Activated T-cell treated with anti-CD3 and anti-CD28 coated beads, Interleukin-2, amount 50 U/mL, for 72 hours (primary cell): ENCODE measurements around the gene FANCG. TPM values are rescaled to one million over a fixed set of nuclear protein-coding genes. Genes with fewer than 3 reads are reported as not detected.

Experiments
- ATAC-seq, 2 donors: fragments of 150-1000 bp; cut with Tn5 transposase; replicated peaks in 1 of 2; 2 replicates each; pipeline ENCODE4 v1.10.0; 2021; ENCODE audit warnings: moderate library complexity in 2 of 2, mild to moderate bottlenecking in 1 of 2
- DNase-seq, 2 donors: peaks; one replicate each; pipeline ENCODE4 v3.0.0; 2021 to 2022; ENCODE audit warnings: mixed read lengths in 1 of 2
- H3K27ac Mint-ChIP-seq: one replicate; pipeline ENCODE4 v1.8.0; 2022; ENCODE audit warnings: mild to moderate bottlenecking, moderate library complexity, mixed read lengths
- H3K27me3 Mint-ChIP-seq: one replicate; pipeline ENCODE4 v1.8.0; 2022; ENCODE audit warnings: low read depth, mixed read lengths
- H3K36me3 Mint-ChIP-seq, 2 donors: one replicate each; pipeline ENCODE4 v1.8.0; 2022; ENCODE audit warnings: mixed read lengths in 2 of 2, mild to moderate bottlenecking in 1 of 2; ENCODE audit not compliant: insufficient read depth in 2 of 2
- H3K4me1 Mint-ChIP-seq: one replicate; pipeline ENCODE4 v1.8.0; 2022; ENCODE audit warnings: low read depth, mixed read lengths
- H3K4me3 Mint-ChIP-seq, 2 donors: one replicate each; pipeline ENCODE4 v1.8.0; 2022; ENCODE audit warnings: mild to moderate bottlenecking in 2 of 2, mixed read lengths in 2 of 2, moderate library complexity in 2 of 2
- H3K9me3 Mint-ChIP-seq, 2 donors: one replicate each; pipeline ENCODE4 v1.8.0; 2022; ENCODE audit warnings: mixed read lengths in 2 of 2
- total RNA-seq, 2 donors: library from RNA; stranded (reverse); gene quantifications; one replicate each; pipeline ENCODE4 v1.2.3, GENCODE V29; 2022

Gene FANCG
- total RNA-seq, 2 donors from 2014 or later: 94.8 to 116 TPM

GRCh38 chr9:35044071-35044470 is 35.7 kb downstream of the FANCG start:
- H3K4me1 Mint-ChIP-seq: no peaks in the 10 kb centered on the region

GRCh38 chr9:35042891-35043545 is 36.7 kb downstream of the FANCG start:
- H3K27ac Mint-ChIP-seq: no peak overlapping the region
- no peak overlapping the region for H3K4me3 Mint-ChIP-seq
- no peak for ATAC-seq
- no peak for DNase-seq
- no peaks in the 10 kb centered on the region for H3K27me3 Mint-ChIP-seq
- peaks cover 0 to 1% of the 10 kb centered on the region in 2 donors for H3K36me3 Mint-ChIP-seq
- no peaks in the 10 kb centered on the region for H3K9me3 Mint-ChIP-seq
- no peaks in the 10 kb centered on the region for H3K4me1 Mint-ChIP-seq

More at GRCh38 chr9:35044071-35044470, 35.7 kb downstream of the FANCG start:
- Mint-ChIP-seq H3K36me3 (peaks cover 0 to 3% of the 10 kb centered on the region in 2 donors), H3K9me3 (no peaks in the 10 kb centered on the region), H3K4me3 (no peak overlapping the region), H3K27ac (no peak overlapping the region), H3K27me3 (no peaks in the 10 kb centered on the region)
- ATAC-seq: no peak
- no peak for DNase-seq

- Mint-ChIP-seq H3K27ac (no peak overlapping the region), H3K4me3 (no peak overlapping the region), H3K27me3 (no peaks in the 10 kb centered on the region), H3K4me1 (no peaks in the 10 kb centered on the region), H3K36me3 (peaks cover 0 to 1% of the 10 kb centered on the region in 2 donors), H3K9me3 (no peaks in the 10 kb centered on the region)
- DNase-seq: no peak
- ATAC-seq: no peak
These were observed 37.6 kb downstream of the FANCG start for GRCh38 chr9:35042081-35042604.

- H3K9me3 Mint-ChIP-seq: no peaks in the 10 kb centered on the region
- peak; percentile 92 to 95 for ATAC-seq
- H3K36me3 Mint-ChIP-seq: no peaks in the 10 kb centered on the region
- H3K4me1 Mint-ChIP-seq: peaks cover 14% of the 10 kb centered on the region
- peak overlapping the region; percentile 77 for H3K27ac Mint-ChIP-seq
- peak; percentile 52 to 53 for DNase-seq
- no peaks in the 10 kb centered on the region for H3K27me3 Mint-ChIP-seq
- peak overlapping the region; percentile 74 to 78 for H3K4me3 Mint-ChIP-seq
These were observed 43.7 kb downstream of the FANCG start for GRCh38 chr9:35035851-35036701.

GRCh38 chr9:35033101-35033500 is 46.6 kb downstream of the FANCG start:
- no peak overlapping the region for H3K27ac Mint-ChIP-seq
- no peaks in the 10 kb centered on the region for H3K9me3 Mint-ChIP-seq
- peaks cover 0 to 4% of the 10 kb centered on the region in 2 donors for H3K36me3 Mint-ChIP-seq
- no peaks in the 10 kb centered on the region for H3K27me3 Mint-ChIP-seq
- DNase-seq (no peak), ATAC-seq (no peak)
- H3K4me1 Mint-ChIP-seq: peaks cover 14% of the 10 kb centered on the region
- H3K4me3 Mint-ChIP-seq: no peak overlapping the region

- Mint-ChIP-seq H3K36me3 (peaks cover 0 to 4% of the 10 kb centered on the region in 2 donors), H3K27ac (no peak overlapping the region), H3K9me3 (no peaks in the 10 kb centered on the region), H3K4me3 (no peak overlapping the region), H3K4me1 (peaks cover 6% of the 10 kb centered on the region), H3K27me3 (no peaks in the 10 kb centered on the region)
- ATAC-seq: no peak
- no peak for DNase-seq
These were observed 49.9 kb downstream of the FANCG start for GRCh38 chr9:35029852-35030251.

- Mint-ChIP-seq H3K27me3 (no peaks in the 10 kb centered on the region), H3K36me3 (peaks cover 0 to 4% of the 10 kb centered on the region in 2 donors), H3K4me3 (no peak overlapping the region), H3K27ac (no peak overlapping the region), H3K4me1 (peaks cover 6% of the 10 kb centered on the region), H3K9me3 (no peaks in the 10 kb centered on the region)
- DNase-seq (no peak), ATAC-seq (no peak)
These were observed 50.5 kb downstream of the FANCG start for GRCh38 chr9:35029241-35029640.

- no peaks in the 10 kb centered on the region for H3K9me3 Mint-ChIP-seq
- DNase-seq (no peak), ATAC-seq (peak in 1 of 2 donors; percentile 33)
- no peak overlapping the region for H3K4me3 Mint-ChIP-seq
- peaks cover 10% of the 10 kb centered on the region for H3K4me1 Mint-ChIP-seq
- peaks cover 0 to 6% of the 10 kb centered on the region in 2 donors for H3K36me3 Mint-ChIP-seq
- H3K27me3 Mint-ChIP-seq: no peaks in the 10 kb centered on the region
- no peak overlapping the region for H3K27ac Mint-ChIP-seq
These were observed 51.4 kb downstream of the FANCG start for GRCh38 chr9:35028341-35028740.

GRCh38 chr9:35027860-35028259 is 51.9 kb downstream of the FANCG start:
- Mint-ChIP-seq H3K4me3 (no peak overlapping the region), H3K4me1 (peaks cover 11% of the 10 kb centered on the region), H3K27ac (peak overlapping the region; percentile 47), H3K27me3 (no peaks in the 10 kb centered on the region), H3K9me3 (no peaks in the 10 kb centered on the region), H3K36me3 (peaks cover 0 to 6% of the 10 kb centered on the region in 2 donors)
- DNase-seq (no peak), ATAC-seq (no peak)

- H3K27ac Mint-ChIP-seq: peak overlapping the region; percentile 47
- no peaks in the 10 kb centered on the region for H3K27me3 Mint-ChIP-seq
- H3K36me3 Mint-ChIP-seq: peaks cover 0 to 6% of the 10 kb centered on the region in 2 donors
- DNase-seq (no peak), ATAC-seq (no peak)
- H3K4me3 Mint-ChIP-seq: no peak overlapping the region
- peaks cover 11% of the 10 kb centered on the region for H3K4me1 Mint-ChIP-seq
- H3K9me3 Mint-ChIP-seq: no peaks in the 10 kb centered on the region
These were observed 52.4 kb downstream of the FANCG start for GRCh38 chr9:35027374-35027773.

GRCh38 chr9:35026671-35027070 is 53.1 kb downstream of the FANCG start:
- Mint-ChIP-seq H3K27ac (peak overlapping the region; percentile 36), H3K4me3 (no peak overlapping the region), H3K27me3 (no peaks in the 10 kb centered on the region), H3K9me3 (no peaks in the 10 kb centered on the region), H3K36me3 (peaks cover 0 to 9% of the 10 kb centered on the region in 2 donors), H3K4me1 (peaks cover 11% of the 10 kb centered on the region)
- ATAC-seq: no peak
- DNase-seq: no peak
